ENCODE measurements around the gene CENPK. TPM values are rescaled to one million over a fixed set of nuclear protein-coding genes. Genes with fewer than 3 reads are reported as not detected.

The CENPK gene
- total and polyA plus RNA-seq, 9 of the 15 experiments (the other 6 are each of a cell fraction or from before 2014, with no cell fraction given): 30.8 to 134 (median 69.0) TPM

DNA sequence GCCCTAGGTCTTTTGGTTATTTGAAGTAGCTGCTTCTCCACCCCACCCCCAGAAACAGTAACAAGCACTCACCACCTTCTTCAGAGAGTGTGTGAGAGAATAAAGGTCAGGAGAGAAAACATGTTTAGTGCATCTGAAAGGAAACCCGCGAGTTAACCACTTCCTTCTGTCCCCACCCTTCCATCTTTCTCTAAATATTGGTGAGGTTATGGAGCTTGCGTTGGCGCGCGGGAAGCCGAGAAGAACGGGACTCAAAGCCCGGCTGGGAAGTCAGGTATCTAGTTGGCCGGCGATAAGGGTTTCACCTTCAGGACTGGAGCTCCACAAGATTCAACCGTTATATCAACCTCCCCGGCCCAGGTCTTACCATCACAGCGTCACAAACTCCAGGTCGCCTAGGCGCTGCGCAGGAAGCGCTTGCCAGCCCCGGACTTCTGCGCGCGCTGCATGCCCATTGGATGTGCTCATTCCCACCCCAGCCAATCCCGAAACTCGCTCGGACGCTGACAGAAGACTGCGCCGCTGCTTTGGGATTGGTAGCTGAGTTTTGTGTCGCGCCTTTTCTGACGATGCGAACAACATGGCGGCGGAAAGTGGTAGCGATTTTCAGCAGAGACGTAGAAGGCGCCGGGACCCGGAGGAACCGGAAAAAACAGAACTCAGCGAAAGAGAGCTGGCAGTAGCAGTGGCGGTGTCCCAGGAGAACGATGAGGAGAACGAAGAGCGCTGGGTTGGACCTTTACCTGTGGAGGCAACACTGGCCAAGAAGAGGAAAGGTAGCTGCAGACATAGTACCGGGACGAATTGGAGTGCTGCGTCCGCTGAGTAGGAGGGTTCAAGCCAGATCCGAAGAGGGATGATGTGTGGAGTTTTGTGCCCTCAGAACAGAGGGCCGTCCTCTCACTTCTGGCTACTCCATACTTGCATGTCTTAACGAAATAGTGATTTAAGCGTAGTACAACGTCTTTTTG lies at the start of gene CENPK, which contains the start of gene PPWD1 (continued):
- TF ChIP-seq E2F5 (CRISPR knock-in tag; IDR thresholded peaks at IDR 0.05) (peak; percentile 78; the same call in 1 of the 2 replicates), FOXJ3 (CRISPR knock-in tag; IDR thresholded peaks at IDR 0.05) (no peak), L3MBTL2 (IDR thresholded peaks at IDR 0.05) (peak; percentile 85), KAT7 (CRISPR knock-in tag; IDR thresholded peaks at IDR 0.05; ENCODE audit: borderline replicate concordance) (peak; percentile 84; the same call in 1 of the 2 replicates), COPS2 (conservative IDR thresholded peaks at IDR 0.05) (no peak), SLC30A9 (CRISPR knock-in tag; IDR thresholded peaks at IDR 0.05) (no peak), ZNF431 (CRISPR knock-in tag; IDR thresholded peaks at IDR 0.05) (no peak), ZBTB7A (IDR thresholded peaks at IDR 0.05; ENCODE audit: borderline replicate concordance, control insufficient read depth, low read depth, low read length) (no peak), HDAC2 (IDR thresholded peaks at IDR 0.05) (peak; percentile 92), SMARCA4 (IDR thresholded peaks at IDR 0.05) (no peak; the same call in 1 of the 2 replicates), EHMT2 (IDR thresholded peaks at IDR 0.05) (no peak), PML (IDR thresholded peaks at IDR 0.05; ENCODE audit: low read length) (peak; percentile 83), DDX20 (tag; IDR thresholded peaks at IDR 0.05; ENCODE audit: low read depth) (no peak), SIX5 (IDR thresholded peaks at IDR 0.05; ENCODE audit: borderline replicate concordance in 1 of 2, insufficient read depth in 1 of 2, low read depth in 1 of 2, low read length in 2 of 2) (no peak), ETV1 (tag; conservative IDR thresholded peaks at IDR 0.05; ENCODE audit: low read depth) (0 out of 2 replicates have a peak, but pooled peaks have one; percentile 35), NCOA2 (IDR thresholded peaks at IDR 0.05; ENCODE audit: partially characterized antibody in 2 of 2) (no peak), GTF2E2 (tag; IDR thresholded peaks at IDR 0.05) (peak; percentile 72; the same call in 1 of the 2 replicates), KDM1A (IDR thresholded peaks at IDR 0.05) (peak in 1 of 2 experiments; percentile 34; a peak in 1 of 4 replicates), LEF1 (IDR thresholded peaks at IDR 0.05) (0 out of 2 replicates have a peak, but pooled peaks have one; percentile 29), MYC (IDR thresholded peaks at IDR 0.05; ENCODE audit: low read depth, low read length) (peak; percentile 71), MYC (CRISPR knock-in tag; IDR thresholded peaks at IDR 0.05; ENCODE audit: borderline replicate concordance, low read depth) (no peak), SREBF1 (IDR thresholded peaks at IDR 0.05; ENCODE audit: borderline replicate concordance, low read depth, low read length) (no peak), PHB (CRISPR knock-in tag; IDR thresholded peaks at IDR 0.05) (0 out of 2 replicates have a peak, but pooled peaks have one; percentile 21), SPI1 (IDR thresholded peaks at IDR 0.05; ENCODE audit: borderline replicate concordance, low read depth, low read length) (no peak), PHF20 (IDR thresholded peaks at IDR 0.05; ENCODE audit: partially characterized antibody) (peak; percentile 96), MEF2D (tag; conservative IDR thresholded peaks at IDR 0.05; ENCODE audit: low read depth) (no peak), TBL1XR1 (IDR thresholded peaks at IDR 0.05; ENCODE audit: low read length in 2 of 2) (peak; percentile 44 to 81; a peak in 2 of 4 replicates), HNRNPLL (IDR thresholded peaks at IDR 0.05; ENCODE audit: low read depth, low read length, poor library complexity, severe bottlenecking) (peak; percentile 99), ZNF197 (CRISPR knock-in tag; IDR thresholded peaks at IDR 0.05; ENCODE audit: low read depth) (peak; percentile 18; the same call in 1 of the 2 replicates)
- TF ChIP-seq, protein P1, sequence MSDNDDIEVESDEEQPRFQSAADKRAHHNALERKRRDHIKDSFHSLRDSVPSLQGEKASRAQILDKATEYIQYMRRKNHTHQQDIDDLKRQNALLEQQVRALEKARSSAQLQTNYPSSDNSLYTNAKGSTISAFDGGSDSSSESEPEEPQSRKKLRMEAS (CRISPR knock-in tag; IDR thresholded peaks at IDR 0.05): peak; percentile 45; the same call in 1 of the 2 replicates

Measured in K562 (cell line).